Measurements from ENCODE around the gene PIK3R6.

Gene PIK3R6

DNA sequence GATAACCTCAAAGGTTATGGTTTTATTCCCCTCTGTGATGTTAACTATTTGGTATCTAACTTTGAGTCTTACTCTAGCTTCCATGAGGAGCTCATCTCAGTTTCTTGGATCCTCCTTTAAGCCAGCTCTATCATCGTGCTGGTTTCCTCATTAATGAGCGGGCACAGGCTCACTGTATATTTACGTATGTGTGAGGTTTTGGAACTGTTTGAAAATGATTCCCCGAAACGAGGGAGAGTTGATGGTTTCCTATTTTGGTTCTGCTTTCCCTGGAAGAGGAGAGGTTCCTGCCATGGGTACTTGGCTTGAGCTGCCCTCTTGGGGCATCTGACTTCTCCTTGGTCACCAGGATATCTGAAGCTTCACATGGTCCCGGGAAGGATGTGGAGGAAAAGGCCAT is 32.7 kb upstream of the PIK3R6 start:
- H3K27me3 ChIP-seq (ENCODE audit: insufficient read depth, low read length), result no peaks in the 10 kb centered on the region; the same call in 1 of the 2 replicates
- peak overlapping the region; percentile 0 for H3K27ac ChIP-seq (ENCODE audit: low read depth, low read length, poor library complexity, severe bottlenecking)
- no peak overlapping the region for H3K4me3 ChIP-seq (ENCODE audit: low read depth, low read length, poor library complexity, severe bottlenecking)
- no peaks in the 10 kb centered on the region for H3K79me2 ChIP-seq (ENCODE audit: insufficient read depth, low read length)
- no peaks in the 10 kb centered on the region for H3F3A ChIP-seq (ENCODE audit: insufficient read depth, low read length)
- H3K9me3 ChIP-seq (ENCODE audit: low read length), result no peaks in the 10 kb centered on the region
- H3K9me2 ChIP-seq (ENCODE audit: low read depth, low read length), result no peaks in the 10 kb centered on the region
- H4K20me1 ChIP-seq (ENCODE audit: insufficient read depth, low read length), result no peaks in the 10 kb centered on the region
- H3K4me1 ChIP-seq (ENCODE audit: insufficient read depth, low read length, severe bottlenecking), result peaks cover 30% of the 10 kb centered on the region
- TF ChIP-seq, protein P1, sequence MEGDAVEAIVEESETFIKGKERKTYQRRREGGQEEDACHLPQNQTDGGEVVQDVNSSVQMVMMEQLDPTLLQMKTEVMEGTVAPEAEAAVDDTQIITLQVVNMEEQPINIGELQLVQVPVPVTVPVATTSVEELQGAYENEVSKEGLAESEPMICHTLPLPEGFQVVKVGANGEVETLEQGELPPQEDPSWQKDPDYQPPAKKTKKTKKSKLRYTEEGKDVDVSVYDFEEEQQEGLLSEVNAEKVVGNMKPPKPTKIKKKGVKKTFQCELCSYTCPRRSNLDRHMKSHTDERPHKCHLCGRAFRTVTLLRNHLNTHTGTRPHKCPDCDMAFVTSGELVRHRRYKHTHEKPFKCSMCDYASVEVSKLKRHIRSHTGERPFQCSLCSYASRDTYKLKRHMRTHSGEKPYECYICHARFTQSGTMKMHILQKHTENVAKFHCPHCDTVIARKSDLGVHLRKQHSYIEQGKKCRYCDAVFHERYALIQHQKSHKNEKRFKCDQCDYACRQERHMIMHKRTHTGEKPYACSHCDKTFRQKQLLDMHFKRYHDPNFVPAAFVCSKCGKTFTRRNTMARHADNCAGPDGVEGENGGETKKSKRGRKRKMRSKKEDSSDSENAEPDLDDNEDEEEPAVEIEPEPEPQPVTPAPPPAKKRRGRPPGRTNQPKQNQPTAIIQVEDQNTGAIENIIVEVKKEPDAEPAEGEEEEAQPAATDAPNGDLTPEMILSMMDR (IDR thresholded peaks at IDR 0.05; ENCODE audit: low read length), result no peak
- no peak for TF ChIP-seq EZH2 (IDR thresholded peaks at IDR 0.05; ENCODE audit: borderline replicate concordance, low read length)
- no peaks in the 10 kb centered on the region for H3K36me3 ChIP-seq (ENCODE audit: insufficient read depth, low read length)
- no peak overlapping the region for H3K4me2 ChIP-seq (ENCODE audit: low read length)
- no peak overlapping the region for H2AFZ ChIP-seq (ENCODE audit: low read length)
- H3K9ac ChIP-seq (ENCODE audit: low read length), result no peak overlapping the region

DNA sequence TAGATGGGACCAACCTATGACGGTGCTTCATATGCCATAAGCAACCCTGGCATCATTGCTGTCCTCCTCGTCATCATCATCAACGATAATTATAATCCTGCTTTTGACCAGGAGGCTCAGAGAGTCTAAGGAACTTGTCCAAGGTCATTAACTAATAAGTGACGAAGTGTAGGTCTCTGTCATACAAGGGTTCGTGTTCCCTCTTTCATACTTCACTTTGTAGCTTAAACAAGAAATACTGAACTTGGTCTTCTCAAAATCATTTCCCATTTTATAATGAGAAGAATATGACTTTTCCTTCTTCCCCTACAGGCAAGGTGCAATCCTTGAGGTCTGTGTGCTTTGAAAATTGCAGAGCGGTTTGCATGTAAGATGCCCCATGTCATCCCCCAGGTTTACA is 31.2 kb upstream of the PIK3R6 start:
- Histone ChIP-seq H4K20me1 (ENCODE audit: insufficient read depth, low read length) (no peaks in the 10 kb centered on the region), H3K36me3 (ENCODE audit: insufficient read depth, low read length) (no peaks in the 10 kb centered on the region), H3K9me2 (ENCODE audit: low read depth, low read length) (no peaks in the 10 kb centered on the region), H3F3A (ENCODE audit: insufficient read depth, low read length) (no peaks in the 10 kb centered on the region), H3K4me1 (ENCODE audit: insufficient read depth, low read length, severe bottlenecking) (peaks cover 30% of the 10 kb centered on the region), H3K27me3 (ENCODE audit: insufficient read depth, low read length) (no peaks in the 10 kb centered on the region), H3K79me2 (ENCODE audit: insufficient read depth, low read length) (no peaks in the 10 kb centered on the region), H3K9ac (ENCODE audit: low read length) (no peak overlapping the region), H3K27ac (ENCODE audit: low read depth, low read length, poor library complexity, severe bottlenecking) (no peak overlapping the region), H3K9me3 (ENCODE audit: low read length) (no peaks in the 10 kb centered on the region), H3K4me2 (ENCODE audit: low read length) (no peak overlapping the region), H2AFZ (ENCODE audit: low read length) (no peak overlapping the region), H3K4me3 (ENCODE audit: low read depth, low read length, poor library complexity, severe bottlenecking) (no peak overlapping the region)
- TF ChIP-seq EZH2 (IDR thresholded peaks at IDR 0.05; ENCODE audit: borderline replicate concordance, low read length), result no peak
- TF ChIP-seq, protein P1 (IDR thresholded peaks at IDR 0.05; ENCODE audit: low read length), result no peak

DNA sequence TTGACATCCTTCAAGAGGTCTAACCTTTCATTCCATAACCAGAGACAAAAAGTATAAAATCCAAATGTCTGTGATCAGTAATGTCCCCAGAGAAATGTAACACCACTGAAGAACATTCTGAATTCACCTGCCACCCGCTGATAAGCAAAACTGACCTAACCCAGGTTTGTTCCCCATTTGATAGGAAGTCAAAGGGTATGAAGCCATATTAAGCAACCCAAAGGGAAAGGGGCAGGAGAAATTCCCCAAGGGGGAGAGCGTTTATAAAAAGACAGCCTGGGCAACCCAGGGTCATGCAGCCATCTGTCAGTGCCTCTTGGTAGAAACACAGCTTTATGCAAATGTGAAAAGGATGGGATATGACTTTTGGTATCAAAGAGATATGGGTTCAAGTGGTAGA is 30.7 kb upstream of the PIK3R6 start:
- no peaks in the 10 kb centered on the region for H3K27me3 ChIP-seq (ENCODE audit: insufficient read depth, low read length)
- H3K9ac ChIP-seq (ENCODE audit: low read length), result no peak overlapping the region
- H3K27ac ChIP-seq (ENCODE audit: low read depth, low read length, poor library complexity, severe bottlenecking), result no peak overlapping the region
- H3K9me3 ChIP-seq (ENCODE audit: low read length), result no peaks in the 10 kb centered on the region
- H2AFZ ChIP-seq (ENCODE audit: low read length), result no peak overlapping the region
- TF ChIP-seq EZH2 (IDR thresholded peaks at IDR 0.05; ENCODE audit: borderline replicate concordance, low read length), result no peak
- TF ChIP-seq, protein P1 (IDR thresholded peaks at IDR 0.05; ENCODE audit: low read length), result no peak
- H3F3A ChIP-seq (ENCODE audit: insufficient read depth, low read length), result no peaks in the 10 kb centered on the region
- no peaks in the 10 kb centered on the region for H4K20me1 ChIP-seq (ENCODE audit: insufficient read depth, low read length)
- H3K4me3 ChIP-seq (ENCODE audit: low read depth, low read length, poor library complexity, severe bottlenecking), result no peak overlapping the region
- H3K9me2 ChIP-seq (ENCODE audit: low read depth, low read length), result no peaks in the 10 kb centered on the region
- H3K4me2 ChIP-seq (ENCODE audit: low read length), result no peak overlapping the region
- H3K79me2 ChIP-seq (ENCODE audit: insufficient read depth, low read length), result no peaks in the 10 kb centered on the region
- peaks cover 30% of the 10 kb centered on the region for H3K4me1 ChIP-seq (ENCODE audit: insufficient read depth, low read length, severe bottlenecking)
- no peaks in the 10 kb centered on the region for H3K36me3 ChIP-seq (ENCODE audit: insufficient read depth, low read length)

Data from OCI-LY1 (cell line).